AG08396 (cell line): ENCODE measurements around the gene FOXP1.
A peak's percentile ranks its signal among the peaks of the same experiment; 100 is the strongest.

Experiments
- DNase-seq: peaks from one replicate; pipeline ENCODE4 v3.0.0; 2012; ENCODE audit warnings: low spot score, mixed read lengths

Gene FOXP1

DNA sequence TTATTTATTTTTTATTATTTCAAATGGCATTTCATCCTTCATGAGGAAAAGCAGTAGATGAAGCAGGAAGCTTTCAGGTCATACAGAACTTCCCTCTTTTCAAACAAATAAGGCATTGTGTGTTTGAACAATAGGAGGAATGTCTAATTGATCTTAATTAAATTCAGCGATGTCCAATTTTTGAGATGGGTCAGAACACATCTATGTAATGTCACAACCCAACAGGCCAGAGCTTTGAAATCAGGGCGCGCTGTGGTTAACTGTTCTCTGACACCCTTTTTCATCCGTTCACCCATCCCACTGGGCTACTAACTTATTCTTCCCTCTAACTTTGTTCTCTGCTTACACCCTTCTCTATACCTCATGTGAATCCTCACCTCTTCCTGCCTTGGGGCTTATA lies 510.5 kb downstream of the FOXP1 start:
- no peak for DNase-seq

DNA sequence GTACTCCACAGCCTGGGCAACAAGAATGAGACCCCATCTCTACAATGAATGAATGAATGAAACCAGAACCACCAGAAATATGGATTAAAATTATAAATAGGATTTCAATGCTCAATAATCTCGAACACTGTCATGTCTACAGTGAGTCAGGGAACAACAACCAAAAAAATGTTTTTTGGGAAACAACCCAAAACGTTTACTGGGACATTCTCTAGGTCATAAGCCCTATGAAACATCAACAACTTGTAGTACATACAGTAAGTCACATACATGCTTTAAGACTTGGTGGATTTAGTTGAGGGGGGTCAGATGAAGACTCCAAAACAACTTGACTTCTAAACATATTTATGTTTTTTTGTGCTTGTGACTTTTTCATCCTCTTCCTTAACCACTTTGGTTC lies 511.2 kb downstream of the FOXP1 start:
- DNase-seq = no peak

DNA sequence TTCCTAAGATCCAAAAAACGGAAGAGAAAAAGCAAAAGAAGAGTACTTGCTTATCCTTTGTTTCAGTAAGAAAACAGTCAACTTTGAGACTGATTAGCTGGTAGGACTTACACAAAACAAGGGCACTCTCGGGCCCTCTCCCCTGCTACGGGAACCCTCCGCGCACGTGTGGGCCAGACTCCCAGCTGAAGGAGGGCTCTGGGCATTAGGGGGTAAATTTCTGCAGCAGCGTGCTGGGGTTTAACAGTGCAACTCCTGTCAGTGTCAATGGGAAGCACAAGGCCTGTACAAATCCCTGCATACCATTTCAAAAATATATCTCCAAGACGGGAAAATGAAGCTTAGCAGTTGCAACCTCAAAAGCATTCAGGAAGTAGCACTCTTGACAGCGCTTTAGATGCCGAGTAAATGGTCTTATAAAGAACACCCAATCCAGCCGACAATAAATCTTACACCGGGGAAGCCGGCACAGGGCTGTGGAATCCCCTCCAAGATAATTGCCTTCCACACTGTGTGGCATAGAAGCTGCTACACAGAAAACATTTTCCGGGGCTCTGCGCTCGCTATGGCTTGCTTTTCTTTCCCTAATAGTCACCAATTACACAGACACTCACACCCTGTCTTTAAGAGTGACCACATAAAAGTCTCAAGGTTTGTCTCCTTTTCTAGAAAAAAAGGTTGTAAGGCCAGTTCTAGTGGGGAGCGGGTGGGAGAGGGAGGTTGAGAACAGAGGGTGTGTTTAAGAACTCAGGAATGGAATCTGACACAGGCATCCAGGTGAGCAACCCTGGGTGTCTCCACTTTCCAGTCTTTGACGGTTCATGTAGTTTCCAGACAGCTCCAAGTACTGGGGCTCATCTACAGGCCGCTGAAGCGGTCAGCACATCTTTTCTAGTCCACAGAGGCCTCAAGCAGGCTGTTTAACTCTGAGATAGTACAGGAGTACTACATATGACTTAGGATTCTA lies 512.7 kb downstream of the FOXP1 start:
- DNase-seq = no peak

DNA sequence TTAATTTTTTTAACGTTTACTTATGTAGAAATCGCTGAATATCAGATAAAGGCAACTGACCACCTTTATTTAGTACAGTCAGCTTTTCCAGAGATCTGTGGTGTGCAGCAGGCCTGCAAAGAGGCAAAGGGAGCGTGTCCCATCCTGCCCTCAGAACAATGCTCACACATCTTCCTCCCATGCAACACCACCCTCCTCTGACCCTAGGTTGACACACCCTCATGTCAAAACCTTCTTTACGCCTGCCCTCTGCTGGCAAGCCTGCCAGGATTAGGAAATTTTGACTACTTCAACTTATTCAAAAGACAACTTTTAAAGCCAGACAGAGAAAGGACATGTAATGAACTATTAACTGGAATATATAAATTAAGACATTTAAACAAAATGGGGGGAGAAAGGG lies 513.7 kb downstream of the FOXP1 start:
- DNase-seq = peak; percentile 37

DNA sequence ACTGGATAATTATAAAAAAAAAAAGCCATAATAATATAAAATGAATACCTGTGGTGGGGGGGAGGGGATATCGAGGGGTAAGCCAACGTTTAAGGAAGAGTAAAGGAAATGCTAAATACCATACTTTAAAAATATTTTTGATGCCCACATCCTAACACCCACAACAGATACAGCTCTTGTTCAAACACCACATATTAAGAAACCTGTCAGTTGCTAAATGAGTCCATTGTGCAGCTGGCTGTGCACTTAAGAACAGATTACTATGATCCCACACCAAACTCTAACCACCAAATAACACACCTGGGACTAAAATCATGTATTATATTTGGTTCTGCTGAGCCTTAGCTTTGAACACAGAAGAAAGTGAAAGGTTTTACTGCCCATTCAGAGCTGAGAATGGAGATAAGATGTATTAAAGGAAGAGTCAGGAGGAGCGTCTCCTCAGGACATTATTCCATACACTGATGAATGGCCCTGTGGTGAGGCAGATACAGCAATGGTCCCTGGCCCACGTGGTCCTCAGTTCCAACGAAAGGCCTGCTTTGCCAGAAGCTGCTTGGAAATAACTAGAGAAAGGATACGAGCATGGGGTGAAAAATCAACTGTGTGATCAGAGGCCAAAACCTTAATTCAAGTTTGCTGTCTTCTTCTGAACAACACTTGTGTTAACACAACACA lies 515.4 kb downstream of the FOXP1 start:
- DNase-seq = no peak

DNA sequence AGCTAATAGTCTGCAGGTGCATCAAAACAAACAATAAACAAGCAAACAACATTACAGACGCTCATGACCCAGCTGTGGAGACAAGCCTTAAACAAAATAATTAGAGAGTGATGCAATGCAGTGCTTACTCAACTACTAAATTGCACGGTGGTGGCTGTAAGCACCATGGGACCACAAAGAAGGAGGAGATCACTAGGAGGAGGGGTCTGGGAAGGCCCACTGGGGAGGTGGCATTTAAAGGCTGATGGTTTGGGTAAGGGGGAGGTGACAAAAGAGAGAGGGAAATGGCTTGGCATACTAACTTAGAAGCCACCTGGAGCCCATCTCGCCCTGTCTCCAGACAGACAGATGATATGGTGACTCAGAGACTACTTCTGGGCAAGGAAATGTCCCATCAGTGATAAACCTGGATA lies 516.7 kb downstream of the FOXP1 start:
- DNase-seq = peak; percentile 29

DNA sequence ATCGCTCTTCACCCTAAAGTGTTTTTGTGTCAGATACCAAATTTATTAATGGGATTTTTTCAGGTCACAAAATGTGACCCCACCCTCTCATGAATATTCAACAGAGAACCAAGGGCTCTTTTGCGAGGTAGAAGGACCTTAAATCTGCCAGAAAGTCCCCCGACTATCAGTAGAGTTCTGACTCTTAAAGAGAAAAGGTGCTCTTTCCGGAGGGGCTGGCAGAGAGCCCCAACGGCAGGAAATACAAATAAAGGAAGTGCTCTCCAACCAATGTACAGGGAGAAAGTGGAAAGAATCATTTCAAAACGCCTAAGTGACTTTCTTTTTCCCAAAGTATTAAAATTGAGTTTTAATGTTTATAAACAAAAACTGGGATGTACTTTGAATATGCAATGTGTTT lies 517.2 kb downstream of the FOXP1 start:
- no peak for DNase-seq

DNA sequence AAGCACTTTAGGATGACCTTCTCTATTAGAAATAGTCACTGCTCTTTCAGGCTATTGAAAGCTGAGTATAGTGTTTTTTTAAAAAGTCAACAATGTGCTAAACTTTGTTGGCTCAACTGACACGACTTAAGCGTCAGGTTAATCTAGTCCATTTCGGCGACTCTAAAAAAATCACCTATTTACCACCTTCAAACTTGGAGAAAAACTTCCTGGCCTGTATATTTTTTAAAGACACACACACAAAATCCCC lies 517.8 kb downstream of the FOXP1 start:
- no peak for DNase-seq

DNA sequence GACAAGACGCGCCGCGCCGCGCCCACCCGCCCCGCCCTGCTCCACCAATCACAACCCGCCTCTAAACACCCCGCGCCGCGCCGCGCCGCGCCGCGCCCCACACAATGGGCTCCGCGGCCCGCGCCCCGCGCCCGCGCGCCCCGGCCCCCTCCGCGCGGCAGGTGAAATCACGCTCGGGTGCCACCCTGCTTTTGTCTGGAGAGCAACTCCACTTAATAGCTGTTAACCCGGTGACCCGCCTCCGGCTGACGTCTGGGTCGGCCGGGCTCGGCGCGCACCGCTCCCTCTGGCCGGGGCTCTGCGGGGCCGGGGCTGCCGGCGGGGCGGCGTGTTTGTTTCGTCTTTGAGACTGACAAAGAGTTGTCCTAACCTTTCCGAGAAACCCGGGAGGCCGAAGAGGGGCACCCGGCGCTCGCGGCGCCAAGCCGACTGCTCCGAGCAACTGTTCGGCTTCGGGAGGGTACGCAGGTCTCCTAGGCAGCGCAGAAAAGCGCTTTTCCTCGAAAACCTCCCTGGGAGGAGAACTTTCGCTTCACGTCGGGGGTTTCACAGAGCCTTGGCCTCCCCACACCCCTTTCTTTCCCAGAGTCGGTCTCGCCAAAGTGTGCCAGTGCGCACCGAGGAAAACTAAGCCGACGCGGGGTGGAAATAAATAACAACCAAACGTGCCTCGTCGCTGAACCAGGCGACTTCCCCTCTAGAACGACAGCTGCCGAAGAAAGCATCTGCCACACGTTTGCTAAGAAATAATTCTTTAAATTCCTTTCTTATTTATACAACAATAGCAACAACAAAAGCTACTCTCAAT lies 518.4 kb downstream of the FOXP1 start:
- DNase-seq = peak; percentile 35

DNA sequence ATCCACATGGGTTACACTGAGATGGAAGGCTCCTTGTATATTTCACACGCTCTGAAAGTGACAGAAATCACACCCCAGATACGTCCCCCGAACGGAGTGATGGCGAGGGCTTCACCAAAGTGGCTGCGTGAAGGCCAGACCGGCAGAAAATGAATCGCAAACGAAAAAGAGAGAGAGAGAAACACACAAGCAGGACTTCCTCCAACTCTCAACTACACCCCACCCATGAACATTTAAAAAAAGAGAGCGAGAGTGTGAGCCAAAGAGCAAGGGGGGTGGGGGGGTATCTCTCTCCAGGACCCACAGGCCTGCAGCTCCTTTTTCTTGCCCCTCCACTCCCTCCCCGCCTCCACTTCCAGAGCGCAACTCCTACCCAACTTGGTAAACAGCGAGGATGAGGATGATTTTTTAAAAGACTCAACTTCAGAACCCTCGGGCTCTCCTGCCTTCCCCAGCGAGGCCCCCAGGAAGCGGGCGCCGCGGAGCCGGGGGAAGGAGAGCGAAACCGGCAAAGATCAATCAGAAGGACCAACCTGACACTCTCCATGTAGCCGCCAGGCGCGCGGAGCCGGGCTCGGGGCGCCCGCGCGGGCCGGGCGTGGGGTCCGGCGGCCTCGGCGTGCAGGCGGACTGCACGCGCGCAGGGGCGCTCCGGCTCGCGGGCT lies 519.1 kb downstream of the FOXP1 start:
- DNase-seq = peak; percentile 81

DNA sequence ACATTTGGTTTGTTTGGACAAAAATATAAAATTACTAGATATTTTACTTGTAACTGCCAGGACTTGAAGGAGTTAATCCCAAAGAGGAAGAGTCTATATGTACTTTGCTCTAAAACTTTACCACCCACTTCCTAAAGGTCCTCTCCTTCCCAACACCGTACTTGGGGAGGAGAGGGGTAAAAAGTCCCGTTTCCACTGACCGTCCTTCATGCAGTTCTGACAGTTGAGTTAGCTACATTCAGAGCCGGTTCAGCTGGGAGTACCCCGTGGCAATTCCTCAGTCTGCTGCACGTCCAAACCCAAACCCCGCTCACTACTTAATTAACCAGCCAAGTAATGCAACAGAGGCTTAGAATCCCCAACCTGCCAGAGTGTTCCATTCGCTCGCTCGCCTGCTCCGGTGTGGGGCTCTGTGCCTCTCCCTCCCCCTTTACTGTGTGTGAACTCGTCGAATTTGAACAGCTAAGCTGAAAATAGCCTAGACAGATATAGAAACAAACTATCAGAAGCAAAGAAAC lies 519.7 kb downstream of the FOXP1 start:
- DNase-seq = peak; percentile 28

DNA sequence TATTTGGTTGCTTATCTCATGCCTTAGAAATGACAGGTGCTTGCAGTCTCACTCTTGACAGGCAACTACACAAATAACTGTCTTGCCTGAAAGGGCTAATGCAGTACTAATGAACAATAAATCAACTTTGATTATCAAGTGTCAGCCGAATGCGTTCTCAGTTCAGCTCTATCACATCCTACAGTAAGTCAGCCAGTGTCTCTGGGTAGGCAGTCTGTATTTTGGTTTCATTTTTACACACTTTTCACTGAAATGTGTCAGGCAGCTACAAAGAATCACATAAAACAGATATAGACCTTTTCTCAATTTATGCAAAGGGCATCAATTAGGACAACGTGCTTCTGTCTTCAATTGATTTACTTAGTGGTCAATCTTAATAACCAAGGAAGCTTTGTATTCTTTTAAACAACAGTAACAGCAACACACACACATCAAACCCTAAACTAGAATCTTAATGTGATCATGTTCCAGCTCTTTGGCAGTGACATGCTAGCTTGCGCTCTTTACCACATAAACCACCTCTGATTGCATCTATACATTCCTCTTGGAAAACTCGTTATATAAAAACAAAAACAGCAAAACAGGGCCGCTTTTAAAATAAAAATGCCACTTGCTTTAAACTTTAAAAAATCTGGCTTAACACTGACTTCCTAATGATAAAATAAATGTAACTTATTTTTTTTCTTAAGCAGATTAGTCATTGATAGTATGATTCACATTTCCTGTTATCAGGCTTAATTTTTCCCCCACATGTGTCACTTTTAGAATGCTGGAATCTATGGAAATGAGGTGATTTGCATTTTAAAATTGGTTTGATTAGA lies 520.4 kb downstream of the FOXP1 start:
- peak; percentile 25 for DNase-seq

DNA sequence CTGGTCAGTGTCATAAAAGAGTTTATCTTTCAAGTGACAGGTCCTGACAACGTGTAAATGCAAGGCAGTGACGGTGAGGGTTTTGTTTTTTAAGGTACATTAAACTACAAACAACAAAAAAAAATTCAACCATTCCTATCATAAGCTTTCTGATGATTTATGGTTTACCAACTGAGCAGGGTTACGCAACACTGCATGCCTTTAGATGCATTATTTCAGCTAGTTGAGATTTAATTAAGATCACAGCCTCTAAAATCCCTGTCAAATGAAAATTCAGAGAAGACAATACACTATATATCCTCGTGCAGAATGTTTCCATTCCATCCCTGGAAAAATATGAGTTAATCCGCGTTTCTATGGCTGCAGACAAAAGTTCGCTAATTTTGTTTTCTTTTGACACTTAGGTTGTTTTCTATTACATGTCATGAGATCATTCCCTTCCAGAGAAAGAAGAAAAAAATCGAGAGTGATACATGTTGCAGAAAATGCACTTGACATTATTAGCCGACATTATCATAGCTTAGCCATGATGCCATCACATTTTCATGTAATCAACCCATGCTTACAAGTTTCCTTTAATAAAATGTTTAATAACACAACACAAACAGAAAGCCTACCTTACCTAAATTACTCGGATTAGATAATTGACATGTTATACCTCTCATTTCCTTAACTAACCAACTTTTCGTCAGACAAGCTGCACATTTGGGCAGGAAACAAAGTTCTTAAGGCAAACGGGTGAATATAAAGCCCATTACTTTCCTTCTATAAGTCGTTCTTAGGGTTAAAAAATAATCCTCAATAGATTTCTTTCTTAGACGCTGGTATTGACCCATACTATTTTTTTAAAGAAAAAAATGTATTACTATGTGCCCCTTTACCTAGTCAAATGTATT lies 521.2 kb downstream of the FOXP1 start:
- DNase-seq = no peak

DNA sequence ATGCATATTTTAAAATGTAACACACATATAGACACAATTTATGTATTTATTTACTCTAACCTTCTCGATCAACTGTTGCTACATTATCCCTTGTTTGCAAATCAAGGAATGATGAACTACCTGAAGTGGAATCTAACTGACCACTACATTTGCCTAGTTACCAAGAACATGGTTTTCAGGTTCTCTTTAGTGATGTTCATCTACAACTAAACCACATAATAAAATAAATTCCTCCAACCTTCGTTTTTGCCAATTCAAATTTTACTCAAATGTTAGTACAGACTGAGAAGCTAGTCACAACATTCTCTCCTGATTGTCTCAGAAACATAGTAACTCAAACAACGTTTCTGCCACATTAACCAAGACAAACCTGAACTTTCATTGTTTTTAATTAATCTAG lies 521.9 kb downstream of the FOXP1 start:
- no peak for DNase-seq

DNA sequence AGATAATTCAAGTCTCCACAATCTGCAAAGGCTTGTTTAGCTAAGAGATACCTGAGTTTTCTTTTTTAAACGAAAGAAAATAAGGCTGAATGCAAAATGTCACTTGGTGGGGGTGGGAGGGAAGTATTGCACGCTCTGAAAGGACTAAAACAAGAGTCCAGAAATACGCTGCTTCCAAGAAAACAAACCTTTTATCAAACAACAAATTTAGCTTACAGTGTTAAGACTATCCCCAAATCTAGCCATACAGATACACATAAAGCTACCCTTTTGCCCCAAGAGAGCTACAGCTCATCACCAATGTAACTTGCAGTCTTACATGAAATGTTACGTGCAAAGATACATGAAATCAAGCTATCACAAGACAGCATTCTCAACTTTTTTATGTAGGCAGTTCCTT lies 522.5 kb downstream of the FOXP1 start:
- no peak for DNase-seq

DNA sequence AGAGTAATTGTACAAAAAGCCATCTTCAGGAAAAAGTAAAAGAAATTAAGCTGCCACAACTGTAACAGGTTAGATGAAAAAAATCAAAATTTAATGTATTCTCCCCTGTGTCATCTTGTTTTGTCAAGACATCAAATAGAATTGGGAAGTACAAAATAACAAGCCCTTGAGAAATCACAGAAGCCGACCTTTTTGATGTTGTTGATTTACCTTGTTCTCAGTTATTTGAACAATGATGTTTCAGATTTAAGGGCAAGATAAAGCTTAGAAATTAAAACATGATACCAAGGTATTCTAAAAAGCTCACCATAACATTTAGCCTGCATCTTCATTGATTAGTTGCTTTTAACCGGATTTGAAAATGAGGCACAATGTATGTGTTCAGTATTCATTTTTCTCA lies 523.0 kb downstream of the FOXP1 start:
- DNase-seq = no peak

DNA sequence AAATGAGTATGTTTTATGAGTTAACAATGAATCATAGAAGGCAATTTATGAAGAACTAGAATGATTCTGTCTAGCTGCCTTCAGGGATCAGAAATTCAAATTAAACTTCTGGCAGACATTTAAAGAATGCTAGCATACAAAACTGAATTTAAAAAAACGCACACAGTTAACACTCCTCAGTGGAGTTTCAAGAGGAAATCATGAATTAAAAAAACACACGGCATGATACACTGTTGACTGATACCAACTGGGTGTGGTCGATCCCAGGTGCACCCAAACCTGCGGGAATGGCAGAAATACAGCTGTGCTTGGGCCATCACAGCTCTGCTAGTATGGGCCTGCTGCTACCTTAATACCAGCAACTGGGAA lies 526.0 kb downstream of the FOXP1 start:
- DNase-seq = no peak

DNA sequence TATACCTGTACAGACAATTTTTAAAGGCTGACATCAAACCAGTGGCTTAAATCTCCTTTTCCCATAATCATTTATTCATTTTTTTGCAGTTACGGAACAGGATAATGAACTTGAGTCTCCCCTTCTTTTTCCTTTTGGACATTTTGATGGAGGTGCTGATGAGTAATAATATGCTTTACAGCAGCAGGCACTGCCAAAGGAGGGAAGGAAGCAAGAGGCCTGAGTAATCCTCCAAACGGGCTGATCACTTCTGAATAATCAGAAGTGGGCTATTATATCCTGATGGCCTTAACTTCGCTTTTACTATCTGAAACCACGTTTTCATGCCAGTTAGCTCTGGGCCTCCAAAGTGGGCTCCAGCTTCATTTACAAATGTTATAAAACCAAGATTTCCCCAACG lies 527.2 kb downstream of the FOXP1 start:
- DNase-seq = peak; percentile 41

DNA sequence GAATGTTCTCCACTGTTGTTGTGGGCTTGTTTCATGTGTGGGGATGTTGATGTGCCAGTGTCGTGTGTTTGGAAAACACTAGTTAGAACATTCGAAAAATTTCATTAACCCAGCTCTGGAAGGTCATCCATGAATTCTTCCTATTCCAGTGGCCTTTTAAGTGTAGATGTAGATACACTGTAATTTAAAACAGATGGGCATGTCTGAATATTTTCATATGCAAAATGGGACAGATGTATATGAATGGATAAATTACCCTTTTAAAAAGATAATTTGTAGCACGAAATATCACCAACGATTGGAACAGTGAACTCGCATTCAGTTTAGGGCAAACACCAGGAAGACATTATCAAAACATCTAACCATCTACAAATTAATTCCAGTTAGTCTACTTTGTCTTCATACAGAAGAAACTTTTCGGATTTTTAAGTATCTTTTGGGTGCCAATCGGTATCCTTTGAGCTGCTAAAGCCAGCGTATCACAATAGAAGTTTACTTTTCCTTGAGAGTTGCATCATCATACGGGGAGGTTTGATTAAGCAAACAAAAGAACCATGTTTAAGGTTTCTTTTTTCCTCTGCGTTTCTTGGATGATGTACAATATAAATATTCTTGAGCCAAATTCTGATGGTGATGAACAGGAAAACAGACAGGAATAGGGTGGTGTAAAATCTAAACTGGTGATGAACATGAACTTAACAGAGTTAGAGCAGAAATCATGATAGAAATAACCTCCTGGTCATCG lies 528.1 kb downstream of the FOXP1 start:
- no peak for DNase-seq
